Common myeloid progenitor, CD34-positive (primary cell): Measurements from ENCODE around the gene NCBP1.

Experiments used
- CTCF ChIA-PET: fragments of 350-600 bp; sonication (Branson Sonifier 250); formaldehyde crosslinking; loops from one replicate; lab custom pipeline; 2021; ENCODE audit warnings: antibody characterized with exemption; lab: Charles Lee
- POLR2A ChIA-PET: fragments of 350-600 bp; sonication (Branson Sonifier 250); formaldehyde crosslinking; loops from one replicate; lab custom pipeline; 2021; ENCODE audit warnings: antibody characterized with exemption; lab: Charles Lee
- DNase-seq, 3 donors: peaks; one replicate each; pipeline versions ENCODE4 v3.0.0 to v3.0.0-alpha.2; 2013
- H3K27ac ChIP-seq, 2 experiments: 1 replicate in 1 of 2; 2 replicates in 1 of 2; pipeline ENCODE4 v1.7.0; 2013; ENCODE audit warnings: inconsistent platforms in 2 of 2, low read length in 2 of 2, mild to moderate bottlenecking in 2 of 2, low read depth in 1 of 2, moderate library complexity in 1 of 2; ENCODE audit not compliant: severe bottlenecking in 2 of 2, insufficient read depth in 1 of 2, poor library complexity in 1 of 2
- H3K27me3 ChIP-seq, 5 experiments: replicated peaks in 2 of 5; 1 replicate in 3 of 5; 2 replicates in 2 of 5; pipeline versions ENCODE4 v1.6.1 to v1.7.0; 2013; ENCODE audit warnings: low read length in 4 of 5, mild to moderate bottlenecking in 2 of 5, moderate library complexity in 2 of 5, inconsistent platforms in 1 of 5; ENCODE audit not compliant: insufficient read depth in 5 of 5, control insufficient read depth in 4 of 5
- H3K36me3 ChIP-seq, 4 experiments: 1 replicate in 2 of 4; 2 replicates in 2 of 4; pipeline versions ENCODE4 v1.6.1 to v1.7.0; 2013; ENCODE audit warnings: low read length in 3 of 4, control low read depth in 1 of 4, mild to moderate bottlenecking in 1 of 4; ENCODE audit not compliant: control insufficient read depth in 4 of 4, insufficient read depth in 4 of 4
- H3K4me1 ChIP-seq, 4 experiments: 1 replicate in 3 of 4; 2 replicates in 1 of 4; pipeline versions ENCODE4 v1.6.1 to v1.7.1; 2013; ENCODE audit warnings: low read length in 3 of 4, mild to moderate bottlenecking in 3 of 4, control low read depth in 1 of 4, inconsistent platforms in 1 of 4, moderate library complexity in 1 of 4; ENCODE audit not compliant: control insufficient read depth in 4 of 4, insufficient read depth in 4 of 4; ENCODE audit errors: control extremely low read depth in 1 of 4
- H3K4me3 ChIP-seq, 7 experiments: 1 replicate in 4 of 7; 2 replicates in 3 of 7; pipeline versions ENCODE4 v1.5.1 to v1.7.0; 2013; ENCODE audit warnings: mild to moderate bottlenecking in 7 of 7, low read length in 6 of 7, moderate library complexity in 6 of 7, inconsistent platforms in 2 of 7, low read depth in 2 of 7, control low read depth in 1 of 7; ENCODE audit not compliant: insufficient read depth in 4 of 7, control insufficient read depth in 1 of 7; ENCODE audit errors: extremely low read depth in 1 of 7
- H3K9me3 ChIP-seq, 5 experiments: 1 replicate in 4 of 5; 2 replicates in 1 of 5; pipeline versions ENCODE4 v1.6.1 to v1.7.1; 2013; ENCODE audit warnings: low read length in 4 of 5, mild to moderate bottlenecking in 2 of 5, inconsistent platforms in 1 of 5, low read depth in 1 of 5, moderate library complexity in 1 of 5; ENCODE audit not compliant: control insufficient read depth in 4 of 5, insufficient read depth in 2 of 5; ENCODE audit errors: control extremely low read depth in 1 of 5
- WGBS: methylation state at CpG from one replicate; pipeline ENCODE4 v1.1.5; 2013; ENCODE audit not compliant: insufficient coverage; 5-methylcytosine and 5-hydroxymethylcytosine counted together

Gene NCBP1

GRCh38 chr9:97594381-97594921, 39.2 kb upstream of the NCBP1 start:
- WGBS: 90% methylated on average over 10 of the region's 11 CpGs
- Histone ChIP-seq H3K27me3 (no peaks in the 10 kb centered on the region), H3K4me3 (no peak overlapping the region), H3K4me1 (peaks cover 0 to 11% (median 5%) of the 10 kb centered on the region in 4 experiments), H3K27ac (no peak overlapping the region), H3K36me3 (peaks cover 0 to 5% (median 2%) of the 10 kb centered on the region in 4 experiments), H3K9me3 (no peaks in the 10 kb centered on the region)
- no peak for DNase-seq
- CTCF ChIA-PET: interaction anchor here (0.6 to 29.1 kb wide), 3 partner anchors 61 to 133 kb away, joined by 3 to 637 read pairs (median 3); no protein-coding TSS in a partner anchor
- POLR2A ChIA-PET: no interaction called here

GRCh38 chr9:97596906-97597305, 36.7 kb upstream of the NCBP1 start:
- WGBS: 96% methylated on average over 3 of the region's 4 CpGs
- POLR2A ChIA-PET: no interaction called here
- H3K9me3 ChIP-seq: no peaks in the 10 kb centered on the region
- CTCF ChIA-PET: interaction anchor here (1.8 to 29.1 kb wide), 5 partner anchors 13 to 136 kb away, joined by 5 to 637 read pairs (median 31); partner anchors contain the start of gene TMOD1
- peaks cover 3 to 22% (median 20%) of the 10 kb centered on the region in 4 experiments for H3K36me3 ChIP-seq
- no peaks in the 10 kb centered on the region for H3K27me3 ChIP-seq
- H3K4me3 ChIP-seq: no peak overlapping the region
- DNase-seq: no peak
- no peak overlapping the region for H3K27ac ChIP-seq
- peaks cover 0 to 10% (median 5%) of the 10 kb centered on the region in 4 experiments for H3K4me1 ChIP-seq

- H3K9me3 ChIP-seq: no peaks in the 10 kb centered on the region
- peak overlapping the region in 1 of 7 experiments; percentile 32 for H3K4me3 ChIP-seq
- H3K27ac ChIP-seq: no peak overlapping the region
- H3K36me3 ChIP-seq: peaks cover 7 to 39% (median 31%) of the 10 kb centered on the region in 4 experiments
- H3K27me3 ChIP-seq: no peaks in the 10 kb centered on the region
- H3K4me1 ChIP-seq: peaks cover 0 to 7% (median 2%) of the 10 kb centered on the region in 4 experiments
- ChIA-PET POLR2A (interaction anchor here (0.7 to 1.6 kb wide), 2 partner anchors 97 to 129 kb away, joined by 3 to 5 read pairs; partner anchors contain the start of gene TMOD1), CTCF (interaction anchor here (0.7 to 29.1 kb wide), 36 partner anchors 9 to 742 kb away, joined by 3 to 637 read pairs (median 5); partner anchors contain the start of genes TDRD7 and TMOD1)
- WGBS: 31% methylated on average over 9 of the region's 11 CpGs
- peak; percentile 83 to 92 (median 87) for DNase-seq
These were observed 34.9 kb upstream of the NCBP1 start for GRCh38 chr9:97598461-97599288.

GRCh38 chr9:97599314-97599846, 34.2 kb upstream of the NCBP1 start:
- H3K4me1 ChIP-seq: peaks cover 0 to 7% (median 2%) of the 10 kb centered on the region in 4 experiments
- H3K36me3 ChIP-seq: peaks cover 7 to 46% (median 35%) of the 10 kb centered on the region in 4 experiments
- H3K27me3 ChIP-seq: no peaks in the 10 kb centered on the region
- H3K9me3 ChIP-seq: no peaks in the 10 kb centered on the region
- 99% methylated on average over 7 of the region's 7 CpGs for WGBS
- no peak overlapping the region for H3K4me3 ChIP-seq
- CTCF ChIA-PET: interaction anchor here (0.7 to 29.1 kb wide), 30 partner anchors 9 to 743 kb away, joined by 3 to 637 read pairs (median 6); partner anchors contain the start of genes TDRD7 and TMOD1
- POLR2A ChIA-PET: no interaction called here
- DNase-seq: no peak
- H3K27ac ChIP-seq: no peak overlapping the region

- Histone ChIP-seq H3K4me3 (no peak overlapping the region), H3K27me3 (no peaks in the 10 kb centered on the region), H3K27ac (no peak overlapping the region), H3K36me3 (peaks cover 10 to 59% (median 47%) of the 10 kb centered on the region in 4 experiments), H3K9me3 (no peaks in the 10 kb centered on the region), H3K4me1 (peaks cover 0 to 7% (median 2%) of the 10 kb centered on the region in 4 experiments)
- DNase-seq: no peak
- ChIA-PET CTCF (interaction anchor here (1.1 to 29.1 kb wide), 4 partner anchors 9 to 130 kb away, joined by 4 to 637 read pairs (median 47); partner anchors contain the start of gene TMOD1), POLR2A (no interaction called here)
- 100% methylated on average over 7 of the region's 8 CpGs for WGBS
These were observed 32.9 kb upstream of the NCBP1 start for GRCh38 chr9:97600531-97601227.

- H3K27ac ChIP-seq: no peak overlapping the region
- WGBS: 98% methylated on average over 6 of the region's 7 CpGs
- peaks cover 0 to 7% (median 2%) of the 10 kb centered on the region in 4 experiments for H3K4me1 ChIP-seq
- no peaks in the 10 kb centered on the region for H3K27me3 ChIP-seq
- H3K9me3 ChIP-seq: no peaks in the 10 kb centered on the region
- DNase-seq: no peak
- POLR2A ChIA-PET: no interaction called here
- no peak overlapping the region for H3K4me3 ChIP-seq
- CTCF ChIA-PET: interaction anchor here (5.9 to 29.1 kb wide), 3 partner anchors 8 to 131 kb away, joined by 31 to 637 read pairs (median 63); no protein-coding TSS in a partner anchor
- peaks cover 12 to 65% (median 51%) of the 10 kb centered on the region in 4 experiments for H3K36me3 ChIP-seq
These were observed 32.3 kb upstream of the NCBP1 start for GRCh38 chr9:97601228-97601898.
